Limb (tissue), 2 donors: ENCODE data around the gene RIMS1.

Source experiments
- DNase-seq, 2 donors: peaks; one replicate each; pipeline ENCODE4 v3.0.0-alpha.2; 2016; ENCODE audit errors: extremely low spot score in 2 of 2

Gene RIMS1

GRCh38 chr6:72218125-72218524 is 331.8 kb downstream of the RIMS1 start:
- peak in 1 of 2 donors; percentile 28 for DNase-seq

GRCh38 chr6:72219536-72219935 is 333.2 kb downstream of the RIMS1 start:
- no peak for DNase-seq

GRCh38 chr6:72238021-72238420 is 351.7 kb downstream of the RIMS1 start:
- DNase-seq, result no peak

GRCh38 chr6:72238900-72239299 is 352.6 kb downstream of the RIMS1 start:
- DNase-seq, result no peak

- no peak for DNase-seq
These were observed 359.2 kb downstream of the RIMS1 start for GRCh38 chr6:72245565-72245964.

GRCh38 chr6:72246926-72247325 is 360.6 kb downstream of the RIMS1 start:
- no peak for DNase-seq

- no peak for DNase-seq
These were observed 362.3 kb downstream of the RIMS1 start for GRCh38 chr6:72248621-72249020.

GRCh38 chr6:72250664-72251063 is 364.3 kb downstream of the RIMS1 start:
- DNase-seq, result no peak

GRCh38 chr6:72260489-72260888 is 374.1 kb downstream of the RIMS1 start:
- DNase-seq, result no peak

- DNase-seq, result no peak
These were observed 375.2 kb downstream of the RIMS1 start for GRCh38 chr6:72261554-72261953.

GRCh38 chr6:72262254-72262653 is 375.9 kb downstream of the RIMS1 start:
- DNase-seq, result no peak

- DNase-seq, result no peak
These were observed 381.1 kb downstream of the RIMS1 start for GRCh38 chr6:72267470-72267869.

- DNase-seq, result no peak
These were observed 385.2 kb downstream of the RIMS1 start for GRCh38 chr6:72271531-72271930.

- no peak for DNase-seq
These were observed 386.6 kb downstream of the RIMS1 start for GRCh38 chr6:72272958-72273357.

GRCh38 chr6:72275888-72276287 is 389.5 kb downstream of the RIMS1 start:
- no peak for DNase-seq

- DNase-seq, result no peak
These were observed 395.9 kb downstream of the RIMS1 start for GRCh38 chr6:72282201-72282600.

- DNase-seq, result no peak
These were observed 397.2 kb downstream of the RIMS1 start for GRCh38 chr6:72283571-72283970.

GRCh38 chr6:72286911-72287311 is 400.6 kb downstream of the RIMS1 start:
- DNase-seq, result no peak

GRCh38 chr6:72287801-72288200 is 401.5 kb downstream of the RIMS1 start:
- no peak for DNase-seq

- DNase-seq, result no peak
These were observed 402.2 kb downstream of the RIMS1 start for GRCh38 chr6:72288592-72288991.

GRCh38 chr6:72290620-72291019 is 404.3 kb downstream of the RIMS1 start:
- DNase-seq, result no peak

GRCh38 chr6:72296375-72296774 is 410.0 kb downstream of the RIMS1 start:
- no peak for DNase-seq

GRCh38 chr6:72305971-72306370 is 419.6 kb downstream of the RIMS1 start:
- no peak for DNase-seq

GRCh38 chr6:72316675-72317380 is 430.5 kb downstream of the RIMS1 start:
- no peak for DNase-seq
